Gastroesophageal sphincter (tissue), 3 donors: Measurements from ENCODE around the gene USP31.

ENCODE experiments used
- CTCF ChIP-seq, 4 experiments: fragments of 200-600 bp in 2 of 4; fragments of 450-650 bp in 2 of 4; sonication (generic) in 1 of 4; IDR thresholded peaks; one replicate each; pipeline ENCODE4 v1.5.1; 2017 to 2019; ENCODE audit warnings: antibody characterized with exemption in 4 of 4, mild to moderate bottlenecking in 2 of 4, moderate library complexity in 2 of 4
- EP300 ChIP-seq: sonication (generic); formaldehyde crosslinking; IDR thresholded peaks from one replicate; pipeline ENCODE4 v1.6.1; 2017; ENCODE audit warnings: antibody characterized with exemption, mild to moderate bottlenecking

GRCh38 chr16:23141500-23141899 is 7.8 kb downstream of the USP31 start:
- TF ChIP-seq EP300, result no peak
- no peak for TF ChIP-seq CTCF (IDR thresholded peaks at IDR 0.05)
